DOHH2 (cell line): ENCODE measurements around the gene PIBF1.

ENCODE experiments used
- EZH2phosphoT487 ChIP-seq: fragments of 200-600 bp; sonication (generic); IDR thresholded peaks from 2 replicates; pipeline ENCODE4 v1.6.1; 2017; ENCODE audit warnings: borderline replicate concordance, mild to moderate bottlenecking, antibody characterized with exemption, low read length, moderate library complexity, mixed read lengths
- TF ChIP-seq, protein P1 (sequence below): fragments of 200-600 bp; sonication (generic); IDR thresholded peaks from one replicate; pipeline ENCODE4 v1.5.1; 2014; ENCODE audit warnings: antibody characterized with exemption, mild to moderate bottlenecking, low read depth, low read length; ENCODE audit not compliant: poor library complexity, severe bottlenecking

DNA sequence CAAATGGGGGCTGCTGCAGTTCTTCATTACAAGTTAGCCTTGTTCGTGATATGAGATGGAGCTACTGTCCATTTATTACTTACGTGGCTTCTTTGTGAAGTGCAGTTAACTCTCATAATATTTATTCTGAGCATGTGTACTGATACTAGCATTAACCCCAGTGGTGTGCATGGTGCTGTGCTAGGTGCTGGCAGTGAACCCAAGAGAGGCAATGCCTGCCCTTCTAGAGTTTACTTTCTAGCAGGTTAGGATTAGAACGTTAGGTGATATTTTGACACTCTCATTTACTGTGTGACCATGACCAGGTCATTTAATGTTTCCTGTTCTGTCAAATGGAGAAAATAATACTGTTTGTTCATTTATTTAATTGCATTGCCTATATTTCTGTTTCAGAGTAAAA is 16.9 kb downstream of the PIBF1 start:
- TF ChIP-seq, protein P1, sequence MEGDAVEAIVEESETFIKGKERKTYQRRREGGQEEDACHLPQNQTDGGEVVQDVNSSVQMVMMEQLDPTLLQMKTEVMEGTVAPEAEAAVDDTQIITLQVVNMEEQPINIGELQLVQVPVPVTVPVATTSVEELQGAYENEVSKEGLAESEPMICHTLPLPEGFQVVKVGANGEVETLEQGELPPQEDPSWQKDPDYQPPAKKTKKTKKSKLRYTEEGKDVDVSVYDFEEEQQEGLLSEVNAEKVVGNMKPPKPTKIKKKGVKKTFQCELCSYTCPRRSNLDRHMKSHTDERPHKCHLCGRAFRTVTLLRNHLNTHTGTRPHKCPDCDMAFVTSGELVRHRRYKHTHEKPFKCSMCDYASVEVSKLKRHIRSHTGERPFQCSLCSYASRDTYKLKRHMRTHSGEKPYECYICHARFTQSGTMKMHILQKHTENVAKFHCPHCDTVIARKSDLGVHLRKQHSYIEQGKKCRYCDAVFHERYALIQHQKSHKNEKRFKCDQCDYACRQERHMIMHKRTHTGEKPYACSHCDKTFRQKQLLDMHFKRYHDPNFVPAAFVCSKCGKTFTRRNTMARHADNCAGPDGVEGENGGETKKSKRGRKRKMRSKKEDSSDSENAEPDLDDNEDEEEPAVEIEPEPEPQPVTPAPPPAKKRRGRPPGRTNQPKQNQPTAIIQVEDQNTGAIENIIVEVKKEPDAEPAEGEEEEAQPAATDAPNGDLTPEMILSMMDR: no peak
- TF ChIP-seq EZH2phosphoT487: no peak
